ENCODE data around the gene FBXW5. TPM values are rescaled to one million over a fixed set of nuclear protein-coding genes. Genes with fewer than 3 reads are reported as not detected.

The FBXW5 gene
- total RNA-seq, 1 donor from 2014 or later: 91.2 TPM

DNA sequence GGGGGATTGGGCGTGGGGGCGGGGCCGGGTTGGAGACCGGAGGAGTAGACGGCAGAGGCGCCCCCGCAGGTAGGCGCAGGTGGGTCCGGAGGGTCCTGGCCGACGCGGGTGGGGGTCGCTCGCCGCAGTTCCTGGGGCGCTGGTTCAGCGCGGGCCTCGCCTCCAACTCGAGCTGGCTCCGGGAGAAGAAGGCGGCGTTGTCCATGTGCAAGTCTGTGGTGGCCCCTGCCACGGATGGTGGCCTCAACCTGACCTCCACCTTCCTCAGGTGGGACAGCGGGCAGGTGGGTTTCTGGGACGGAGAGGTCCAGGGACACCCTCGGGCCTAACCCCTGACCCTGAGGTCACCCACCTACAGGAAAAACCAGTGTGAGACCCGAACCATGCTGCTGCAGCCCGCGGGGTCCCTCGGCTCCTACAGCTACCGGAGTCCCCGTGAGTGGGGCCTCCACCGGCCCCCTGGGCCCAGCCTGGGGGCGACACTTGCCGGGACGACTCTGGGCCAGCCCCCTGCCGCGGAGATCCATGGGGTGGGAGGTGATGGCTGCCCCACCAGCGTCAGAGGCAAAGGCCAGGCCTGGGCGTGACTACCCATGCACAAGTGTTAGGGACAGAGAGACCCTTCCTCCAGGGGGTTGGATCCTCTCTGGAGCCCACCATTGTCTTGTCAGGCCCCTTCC, 34.5 kb upstream of the FBXW5 start:
- H3K36me3 ChIP-seq: no peaks in the 10 kb centered on the region
- H3K4me1 ChIP-seq: peaks cover 34% of the 10 kb centered on the region
- no peak for ATAC-seq
- no peak overlapping the region for H3K4me3 ChIP-seq
- intact Hi-C loops (cut with DNase I): no loop called here
- no peak overlapping the region for H3K27ac ChIP-seq
- no peak for DNase-seq
- TF ChIP-seq, protein P1, sequence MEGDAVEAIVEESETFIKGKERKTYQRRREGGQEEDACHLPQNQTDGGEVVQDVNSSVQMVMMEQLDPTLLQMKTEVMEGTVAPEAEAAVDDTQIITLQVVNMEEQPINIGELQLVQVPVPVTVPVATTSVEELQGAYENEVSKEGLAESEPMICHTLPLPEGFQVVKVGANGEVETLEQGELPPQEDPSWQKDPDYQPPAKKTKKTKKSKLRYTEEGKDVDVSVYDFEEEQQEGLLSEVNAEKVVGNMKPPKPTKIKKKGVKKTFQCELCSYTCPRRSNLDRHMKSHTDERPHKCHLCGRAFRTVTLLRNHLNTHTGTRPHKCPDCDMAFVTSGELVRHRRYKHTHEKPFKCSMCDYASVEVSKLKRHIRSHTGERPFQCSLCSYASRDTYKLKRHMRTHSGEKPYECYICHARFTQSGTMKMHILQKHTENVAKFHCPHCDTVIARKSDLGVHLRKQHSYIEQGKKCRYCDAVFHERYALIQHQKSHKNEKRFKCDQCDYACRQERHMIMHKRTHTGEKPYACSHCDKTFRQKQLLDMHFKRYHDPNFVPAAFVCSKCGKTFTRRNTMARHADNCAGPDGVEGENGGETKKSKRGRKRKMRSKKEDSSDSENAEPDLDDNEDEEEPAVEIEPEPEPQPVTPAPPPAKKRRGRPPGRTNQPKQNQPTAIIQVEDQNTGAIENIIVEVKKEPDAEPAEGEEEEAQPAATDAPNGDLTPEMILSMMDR (IDR thresholded peaks at IDR 0.05): no peak
- no peaks in the 10 kb centered on the region for H3K9me3 ChIP-seq
- H3K27me3 ChIP-seq: no peaks in the 10 kb centered on the region

DNA sequence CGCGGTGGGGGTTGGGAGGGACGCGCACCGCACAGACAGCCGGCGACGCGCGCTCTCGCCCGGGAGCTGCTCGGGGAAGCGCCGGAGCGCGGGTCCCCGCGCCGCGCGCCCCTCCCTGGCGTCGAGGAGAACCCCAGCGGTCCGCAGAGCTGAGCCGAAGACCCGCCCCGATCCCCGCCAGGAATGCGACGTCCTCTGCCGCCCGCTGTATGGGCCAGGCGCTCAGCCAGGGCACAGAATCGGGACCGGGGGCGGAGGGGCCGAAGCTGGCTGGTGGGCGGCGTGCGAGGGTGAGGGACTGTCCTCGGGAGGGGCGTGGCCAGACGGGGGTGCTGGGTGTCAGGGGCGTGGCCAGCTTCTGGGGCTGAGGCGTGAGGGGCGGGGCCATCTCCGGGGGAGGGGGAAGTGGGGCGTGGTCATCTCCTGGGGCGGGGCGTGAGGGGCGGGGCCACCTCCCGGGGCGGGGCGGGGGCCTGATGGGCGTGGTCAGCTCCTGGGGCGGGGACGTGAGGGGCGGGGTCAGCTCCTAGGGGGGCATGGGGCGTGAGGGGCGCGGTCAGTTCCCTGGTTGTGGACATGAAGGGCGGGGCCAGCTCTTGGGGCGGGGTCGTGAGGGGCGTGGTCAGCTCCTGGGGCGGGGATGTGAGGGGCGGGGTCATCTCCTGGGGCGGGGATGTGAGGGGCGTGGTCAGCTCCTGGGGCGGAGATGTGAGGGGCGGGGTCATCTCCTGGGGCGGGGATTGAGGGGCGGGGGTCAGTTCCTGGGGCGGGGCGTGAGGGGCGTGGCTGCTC, 33.7 kb upstream of the FBXW5 start:
- intact Hi-C loops (cut with DNase I): no loop called here
- no peaks in the 10 kb centered on the region for H3K9me3 ChIP-seq
- ATAC-seq (peak; percentile 72), DNase-seq (peak; percentile 88)
- no peaks in the 10 kb centered on the region for H3K36me3 ChIP-seq
- H3K4me3 ChIP-seq: peak overlapping the region; percentile 55
- H3K4me1 ChIP-seq: peaks cover 34% of the 10 kb centered on the region
- TF ChIP-seq, protein P1 (IDR thresholded peaks at IDR 0.05): no peak
- H3K27me3 ChIP-seq: no peaks in the 10 kb centered on the region
- H3K27ac ChIP-seq: peak overlapping the region; percentile 70

DNA sequence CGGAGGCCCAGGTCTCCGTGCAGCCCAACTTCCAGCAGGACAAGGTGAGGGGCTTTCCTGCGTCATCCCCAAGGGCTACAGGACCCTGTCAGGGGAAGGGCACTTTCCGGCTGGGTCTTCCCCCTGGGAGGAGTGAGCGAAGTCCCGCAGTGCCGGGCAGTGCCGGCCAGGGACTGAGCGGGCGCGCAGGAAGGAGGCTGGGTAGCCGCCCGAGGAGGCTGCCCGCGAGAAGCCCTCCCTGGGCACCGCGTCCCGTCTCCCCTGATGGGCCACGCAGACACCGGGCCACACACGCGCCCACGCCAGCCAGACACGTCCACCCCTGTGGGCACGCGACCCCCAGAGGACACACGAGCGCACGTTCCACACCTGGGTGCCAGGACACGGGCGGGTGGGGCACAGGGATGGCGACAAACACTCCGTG, 33.1 kb upstream of the FBXW5 start:
- H3K4me3 ChIP-seq: peak overlapping the region; percentile 55
- no peak for DNase-seq
- no peaks in the 10 kb centered on the region for H3K36me3 ChIP-seq
- intact Hi-C loops (cut with DNase I): no loop called here
- ATAC-seq: no peak
- H3K4me1 ChIP-seq: peaks cover 34% of the 10 kb centered on the region
- peak overlapping the region; percentile 70 for H3K27ac ChIP-seq
- TF ChIP-seq, protein P1 (IDR thresholded peaks at IDR 0.05): no peak
- H3K27me3 ChIP-seq: no peaks in the 10 kb centered on the region
- H3K9me3 ChIP-seq: no peaks in the 10 kb centered on the region

DNA sequence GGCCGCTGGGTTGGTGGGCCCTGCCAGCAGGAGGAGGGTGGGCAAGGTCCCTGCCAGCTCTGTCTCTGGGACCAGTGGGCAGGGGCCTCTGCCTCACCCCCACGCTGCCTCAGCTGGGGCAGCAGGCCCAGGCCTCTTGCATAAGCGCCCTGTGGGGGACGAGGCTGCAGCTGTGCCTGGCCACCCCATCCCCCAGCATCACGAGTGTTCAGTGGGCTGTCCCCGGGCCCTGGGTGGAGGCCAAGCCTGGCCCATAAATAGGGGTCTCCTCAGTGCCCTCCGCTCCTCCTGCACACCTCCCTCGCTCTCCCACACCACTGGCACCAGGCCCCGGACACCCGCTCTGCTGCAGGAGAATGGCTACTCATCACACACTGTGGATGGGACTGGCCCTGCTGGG, 32.7 kb upstream of the FBXW5 start, which contains the start of gene PTGDS:
PTGDS (plus strand) TSS at position 282 of the 400 bp plus-strand sequence; CDS start at position 357, 75 bp downstream.
- ATAC-seq: no peak
- Histone ChIP-seq H3K9me3 (no peaks in the 10 kb centered on the region), H3K36me3 (no peaks in the 10 kb centered on the region), H3K27me3 (no peaks in the 10 kb centered on the region), H3K4me3 (peak within 1 kb of the TSS; percentile 55), H3K27ac (peak within 1 kb of the TSS; percentile 70), H3K4me1 (peaks cover 32% of the 10 kb centered on the region)
- no peak for DNase-seq
- TF ChIP-seq, protein P1 (IDR thresholded peaks at IDR 0.05): no peak
- intact Hi-C loops (cut with DNase I): no loop called here

DNA sequence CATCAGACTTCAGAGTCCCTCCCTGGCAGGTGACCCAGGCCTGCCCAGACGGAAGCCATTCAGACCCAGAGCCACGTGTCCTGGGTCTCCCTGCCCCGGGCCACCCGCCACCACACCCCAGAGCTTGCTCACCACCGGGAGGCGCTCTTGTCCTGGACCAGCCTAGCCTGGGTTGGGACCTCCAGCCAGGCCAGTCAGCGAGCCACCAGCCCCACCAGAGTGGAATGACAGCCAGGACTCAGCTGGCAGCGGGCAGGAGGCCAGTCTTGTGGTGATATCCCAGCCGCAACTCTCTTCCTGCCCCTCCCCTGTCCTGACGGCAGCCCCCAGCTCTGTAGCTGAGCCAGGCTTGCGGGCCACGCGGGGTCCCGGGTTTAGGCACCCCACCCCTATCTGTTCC, 31.1 kb upstream of the FBXW5 start:
- Histone ChIP-seq H3K27me3 (no peaks in the 10 kb centered on the region), H3K4me1 (peaks cover 30% of the 10 kb centered on the region), H3K27ac (peak overlapping the region; percentile 58), H3K36me3 (no peaks in the 10 kb centered on the region), H3K4me3 (peak overlapping the region; percentile 23), H3K9me3 (no peaks in the 10 kb centered on the region)
- ATAC-seq (peak; percentile 7), DNase-seq (no peak)
- TF ChIP-seq, protein P1 (IDR thresholded peaks at IDR 0.05): peak; percentile 45
- intact Hi-C loops (cut with DNase I): no loop called here
